CD4-positive, alpha-beta memory T cell (primary cell): ENCODE data around the gene ZMPSTE24. TPM values are rescaled to one million over a fixed set of nuclear protein-coding genes. Genes with fewer than 3 reads are reported as not detected.

ENCODE experiments used
- CTCF ChIA-PET: fragments of 350-600 bp; sonication (Branson Sonifier 250); formaldehyde crosslinking; loops from one replicate; lab custom pipeline; 2021; ENCODE audit warnings: inconsistent platforms; ENCODE audit not compliant: partially characterized antibody; lab: Charles Lee
- POLR2A ChIA-PET: fragments of 350-600 bp; sonication (Branson Sonifier 250); formaldehyde crosslinking; loops from one replicate; lab custom pipeline; 2021; ENCODE audit not compliant: partially characterized antibody; lab: Charles Lee
- DNase-seq, 5 donors: peaks; one replicate each; pipeline versions ENCODE4 v3.0.0 to v3.0.0-alpha.2; 2020 to 2022; ENCODE audit warnings: mixed read lengths in 1 of 5
- H3K27ac ChIP-seq: one replicate; pipeline ENCODE4 v1.7.0; 2013; ENCODE audit warnings: low read depth, low read length
- H3K27me3 ChIP-seq: 2 replicates; pipeline ENCODE4 v1.7.0; 2013; ENCODE audit warnings: mild to moderate bottlenecking, low read length, moderate library complexity; ENCODE audit not compliant: insufficient read depth
- H3K36me3 ChIP-seq: 2 replicates; pipeline ENCODE4 v1.7.0; 2013; ENCODE audit warnings: mild to moderate bottlenecking, low read length, moderate library complexity; ENCODE audit not compliant: insufficient read depth
- H3K4me1 ChIP-seq: 2 replicates; pipeline ENCODE4 v1.7.0; 2013; ENCODE audit warnings: mild to moderate bottlenecking, low read length, moderate library complexity; ENCODE audit not compliant: insufficient read depth
- H3K4me3 ChIP-seq, 2 donors: one replicate each; pipeline ENCODE4 v1.7.0; 2013; ENCODE audit warnings: low read length in 2 of 2, mild to moderate bottlenecking in 1 of 2
- H3K9me3 ChIP-seq, 2 donors: one replicate each; pipeline ENCODE4 v1.7.0; 2013; ENCODE audit warnings: low read length in 2 of 2, control low read depth in 1 of 2; ENCODE audit not compliant: control insufficient read depth in 1 of 2
- H3K27ac Mint-ChIP-seq, 7 donors: one replicate each; pipeline ENCODE4 v1.8.0; 2020 to 2021; ENCODE audit warnings: mixed read lengths in 7 of 7, mild to moderate bottlenecking in 6 of 7, inconsistent platforms in 3 of 7, moderate library complexity in 3 of 7
- H3K27me3 Mint-ChIP-seq, 2 donors: one replicate each; pipeline ENCODE4 v1.8.0; 2020 to 2021; ENCODE audit warnings: mixed read lengths in 2 of 2
- H3K36me3 Mint-ChIP-seq, 2 donors: one replicate each; pipeline ENCODE4 v1.8.0; 2020 to 2021; ENCODE audit warnings: mixed read lengths in 2 of 2, inconsistent platforms in 1 of 2, mild to moderate bottlenecking in 1 of 2
- H3K4me1 Mint-ChIP-seq, 4 donors: one replicate each; pipeline ENCODE4 v1.8.0; 2020 to 2021; ENCODE audit warnings: mixed read lengths in 4 of 4, mild to moderate bottlenecking in 1 of 4
- H3K4me3 Mint-ChIP-seq, 8 donors: one replicate each; pipeline ENCODE4 v1.8.0; 2020 to 2021; ENCODE audit warnings: mixed read lengths in 8 of 8, mild to moderate bottlenecking in 7 of 8, moderate library complexity in 6 of 8, inconsistent platforms in 3 of 8
- H3K9me3 Mint-ChIP-seq, 8 donors: one replicate each; pipeline ENCODE4 v1.8.0; 2020 to 2021; ENCODE audit warnings: mixed read lengths in 8 of 8, mild to moderate bottlenecking in 5 of 8, inconsistent platforms in 3 of 8, moderate library complexity in 1 of 8
- intact Hi-C: fragments of 100-400 bp; cut with micrococcal nuclease; formaldehyde crosslinking; loops from one replicate; pipeline ENCODE4 v1.15.1; 2023
- polyA plus RNA-seq, 2 donors: library from polyadenylated mRNA; unstranded; fragments of 300-500 nt; fragmentation: Illumina TruSeq; gene quantifications; one replicate each; pipeline ENCODE4 v1.2.3, GENCODE V29; 2021
- total RNA-seq, 2 experiments: library from RNA; stranded (reverse); gene quantifications; one replicate each; pipeline ENCODE4 v1.2.3, GENCODE V29; 2021

ZMPSTE24 gene
- total and polyA plus RNA-seq, 4 experiments from 2014 or later = 19.7 to 44.1 (median 24.0) TPM

DNA sequence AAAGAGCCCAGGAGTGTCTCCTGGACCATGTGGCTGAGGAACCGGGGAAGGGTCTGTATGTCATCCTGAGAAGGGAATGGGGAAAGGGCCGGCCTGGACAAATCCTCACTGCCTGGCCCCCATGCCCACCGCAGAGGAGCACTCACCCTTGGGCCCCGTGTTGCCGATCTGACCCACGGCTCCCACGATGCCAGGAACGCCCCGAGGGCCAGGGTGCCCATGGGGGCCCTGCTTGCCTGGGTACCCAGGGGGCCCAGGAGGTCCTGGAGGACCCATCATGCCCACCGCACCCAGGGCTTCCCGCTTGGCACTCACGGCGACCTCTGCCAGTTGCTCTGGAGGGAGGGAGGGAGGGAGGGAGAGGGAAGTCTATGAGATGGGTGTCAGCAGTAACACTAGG, 44.4 kb downstream of the ZMPSTE24 start:
- intact Hi-C loops = no loop called here
- ChIA-PET CTCF (no interaction called here), POLR2A (no interaction called here)
- no peaks in the 10 kb centered on the region for H3K27me3 ChIP-seq
- Mint-ChIP-seq H3K27me3 (no peaks in the 10 kb centered on the region), H3K36me3 (no peaks in the 10 kb centered on the region), H3K4me3 (no peak overlapping the region), H3K9me3 (no peaks in the 10 kb centered on the region), H3K27ac (no peak overlapping the region), H3K4me1 (no peaks in the 10 kb centered on the region)
- DNase-seq = no peak
- no peaks in the 10 kb centered on the region for H3K4me1 ChIP-seq
- H3K36me3 ChIP-seq = no peaks in the 10 kb centered on the region
- H3K9me3 ChIP-seq = no peaks in the 10 kb centered on the region
- H3K4me3 ChIP-seq = no peak overlapping the region
- no peak overlapping the region for H3K27ac ChIP-seq

GRCh38 chr1:40303051-40303771, 45.2 kb downstream of the ZMPSTE24 start:
- H3K9me3 ChIP-seq = no peaks in the 10 kb centered on the region
- no peak overlapping the region for H3K4me3 Mint-ChIP-seq
- no peaks in the 10 kb centered on the region for H3K4me1 Mint-ChIP-seq
- no peak overlapping the region for H3K27ac ChIP-seq
- H3K9me3 Mint-ChIP-seq = no peaks in the 10 kb centered on the region
- H3K27me3 Mint-ChIP-seq = no peaks in the 10 kb centered on the region
- no peaks in the 10 kb centered on the region for H3K4me1 ChIP-seq
- H3K27ac Mint-ChIP-seq = no peak overlapping the region
- H3K4me3 ChIP-seq = no peak overlapping the region
- POLR2A ChIA-PET = no interaction called here
- intact Hi-C loops = no loop called here
- H3K27me3 ChIP-seq = no peaks in the 10 kb centered on the region
- H3K36me3 ChIP-seq = no peaks in the 10 kb centered on the region
- H3K36me3 Mint-ChIP-seq = no peaks in the 10 kb centered on the region
- CTCF ChIA-PET = no interaction called here
- no peak for DNase-seq

GRCh38 chr1:40303790-40304189, 45.8 kb downstream of the ZMPSTE24 start:
- Histone ChIP-seq H3K4me1 (no peaks in the 10 kb centered on the region), H3K4me3 (no peak overlapping the region), H3K27ac (no peak overlapping the region), H3K27me3 (no peaks in the 10 kb centered on the region), H3K36me3 (no peaks in the 10 kb centered on the region), H3K9me3 (no peaks in the 10 kb centered on the region)
- Mint-ChIP-seq H3K9me3 (no peaks in the 10 kb centered on the region), H3K27ac (no peak overlapping the region), H3K4me1 (no peaks in the 10 kb centered on the region), H3K27me3 (no peaks in the 10 kb centered on the region), H3K4me3 (no peak overlapping the region), H3K36me3 (no peaks in the 10 kb centered on the region)
- ChIA-PET POLR2A (no interaction called here), CTCF (no interaction called here)
- DNase-seq = no peak
- intact Hi-C loops = no loop called here

DNA sequence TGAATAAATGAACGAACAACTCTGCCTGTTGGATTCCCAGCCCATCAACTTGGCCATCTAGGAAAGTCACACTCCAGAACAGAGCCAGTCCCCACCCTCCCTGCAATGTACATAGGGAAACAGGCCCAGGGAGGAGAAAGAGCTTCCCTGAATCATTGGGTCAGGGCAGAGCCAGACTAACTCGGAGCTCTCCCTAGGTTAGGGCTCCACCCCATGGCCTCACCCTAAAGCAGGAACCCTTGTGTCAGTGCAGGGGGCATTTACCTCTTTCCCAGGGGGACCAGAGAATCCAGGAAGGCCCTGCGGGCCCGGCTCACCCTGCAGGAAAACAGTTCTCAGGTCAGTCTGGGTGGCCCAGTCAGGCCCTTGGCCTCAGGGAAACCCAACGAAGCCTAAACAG, 47.4 kb downstream of the ZMPSTE24 start:
- Mint-ChIP-seq H3K36me3 (no peaks in the 10 kb centered on the region), H3K9me3 (no peaks in the 10 kb centered on the region), H3K4me3 (no peak overlapping the region), H3K4me1 (peaks cover 0 to 1% (median 0%) of the 10 kb centered on the region in 4 donors), H3K27ac (no peak overlapping the region), H3K27me3 (no peaks in the 10 kb centered on the region)
- Histone ChIP-seq H3K4me1 (no peaks in the 10 kb centered on the region), H3K9me3 (no peaks in the 10 kb centered on the region), H3K27me3 (no peaks in the 10 kb centered on the region), H3K36me3 (no peaks in the 10 kb centered on the region), H3K4me3 (no peak overlapping the region), H3K27ac (no peak overlapping the region)
- ChIA-PET POLR2A (no interaction called here), CTCF (no interaction called here)
- DNase-seq = no peak
- intact Hi-C loops = no loop called here

GRCh38 chr1:40305871-40306270, 47.8 kb downstream of the ZMPSTE24 start:
- H3K4me1 ChIP-seq = no peaks in the 10 kb centered on the region
- H3K4me3 ChIP-seq = no peak overlapping the region
- Mint-ChIP-seq H3K27me3 (no peaks in the 10 kb centered on the region), H3K27ac (no peak overlapping the region), H3K4me1 (peaks cover 0 to 5% (median 0%) of the 10 kb centered on the region in 4 donors), H3K36me3 (no peaks in the 10 kb centered on the region), H3K9me3 (no peaks in the 10 kb centered on the region), H3K4me3 (no peak overlapping the region)
- no peak for DNase-seq
- ChIA-PET POLR2A (no interaction called here), CTCF (no interaction called here)
- no peak overlapping the region for H3K27ac ChIP-seq
- intact Hi-C loops = no loop called here
- H3K9me3 ChIP-seq = no peaks in the 10 kb centered on the region
- no peaks in the 10 kb centered on the region for H3K27me3 ChIP-seq
- H3K36me3 ChIP-seq = no peaks in the 10 kb centered on the region

DNA sequence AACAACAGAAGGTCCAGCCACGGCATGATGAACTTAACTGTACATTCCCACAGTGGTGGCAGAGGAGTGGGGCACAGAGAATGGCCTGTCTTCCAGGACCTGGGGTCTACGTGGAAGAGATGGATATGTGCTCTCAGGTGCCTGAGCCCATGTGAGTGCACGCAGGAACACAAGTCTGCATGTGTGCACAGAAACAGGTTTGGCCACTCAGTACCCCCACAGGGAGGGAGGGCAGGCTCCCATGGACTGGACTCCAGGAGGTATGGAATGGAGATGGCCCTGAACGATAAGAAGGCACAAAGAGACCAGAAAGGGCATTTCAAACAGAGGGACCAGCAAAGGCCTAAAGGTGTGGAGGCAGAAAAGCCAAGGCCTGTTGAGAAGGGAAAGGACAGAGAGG, 48.3 kb downstream of the ZMPSTE24 start:
- H3K27me3 ChIP-seq = no peaks in the 10 kb centered on the region
- ChIA-PET CTCF (no interaction called here), POLR2A (no interaction called here)
- no peaks in the 10 kb centered on the region for H3K9me3 Mint-ChIP-seq
- H3K27ac Mint-ChIP-seq = no peak overlapping the region
- no peak for DNase-seq
- H3K4me3 ChIP-seq = no peak overlapping the region
- intact Hi-C loops = no loop called here
- no peak overlapping the region for H3K27ac ChIP-seq
- H3K4me3 Mint-ChIP-seq = no peak overlapping the region
- no peaks in the 10 kb centered on the region for H3K27me3 Mint-ChIP-seq
- H3K36me3 Mint-ChIP-seq = no peaks in the 10 kb centered on the region
- no peaks in the 10 kb centered on the region for H3K4me1 ChIP-seq
- H3K4me1 Mint-ChIP-seq = peaks cover 0 to 5% (median 0%) of the 10 kb centered on the region in 4 donors
- no peaks in the 10 kb centered on the region for H3K9me3 ChIP-seq
- no peaks in the 10 kb centered on the region for H3K36me3 ChIP-seq

GRCh38 chr1:40307186-40307585, 49.1 kb downstream of the ZMPSTE24 start:
- Mint-ChIP-seq H3K36me3 (no peaks in the 10 kb centered on the region), H3K27me3 (no peaks in the 10 kb centered on the region), H3K4me1 (peaks cover 0 to 11% (median 3%) of the 10 kb centered on the region in 4 donors), H3K4me3 (no peak overlapping the region), H3K27ac (no peak overlapping the region), H3K9me3 (no peaks in the 10 kb centered on the region)
- POLR2A ChIA-PET = no interaction called here
- H3K4me1 ChIP-seq = peaks cover 6% of the 10 kb centered on the region
- CTCF ChIA-PET = no interaction called here
- no peak overlapping the region for H3K27ac ChIP-seq
- no peak for DNase-seq
- no peaks in the 10 kb centered on the region for H3K9me3 ChIP-seq
- H3K36me3 ChIP-seq = no peaks in the 10 kb centered on the region
- intact Hi-C loops = no loop called here
- H3K27me3 ChIP-seq = no peaks in the 10 kb centered on the region
- H3K4me3 ChIP-seq = no peak overlapping the region
